ENCODE data around the gene CSRP2.

Gene CSRP2

GRCh38 chr12:76880519-76881023 lies 1.8 kb upstream of the CSRP2 start:
- no peak for DNase-seq (ENCODE audit: extremely low read depth, low read depth)
- no peak for TF ChIP-seq CTCF (IDR thresholded peaks at IDR 0.05; ENCODE audit: low read depth, low read length)

- no peak for TF ChIP-seq CTCF (IDR thresholded peaks at IDR 0.05; ENCODE audit: low read depth, low read length)
- no peak for DNase-seq (ENCODE audit: extremely low read depth, low read depth)
These were observed 1.1 kb upstream of the CSRP2 start for GRCh38 chr12:76879710-76880518.

- no peak for DNase-seq (ENCODE audit: extremely low read depth, low read depth)
- peak; percentile 15; the same call in 1 of the 2 replicates for TF ChIP-seq CTCF (IDR thresholded peaks at IDR 0.05; ENCODE audit: low read depth, low read length)
These were observed 520 bp downstream of the CSRP2 start for GRCh38 chr12:76878099-76878898.

- DNase-seq (ENCODE audit: extremely low read depth, low read depth), result no peak
- no peak for TF ChIP-seq CTCF (IDR thresholded peaks at IDR 0.05; ENCODE audit: low read depth, low read length)
These were observed 2.1 kb downstream of the CSRP2 start for GRCh38 chr12:76876696-76877229.

- TF ChIP-seq CTCF (IDR thresholded peaks at IDR 0.05; ENCODE audit: low read depth, low read length), result no peak
- no peak for DNase-seq (ENCODE audit: extremely low read depth, low read depth)
These were observed 4.2 kb downstream of the CSRP2 start for GRCh38 chr12:76874491-76875190.

- DNase-seq (ENCODE audit: extremely low read depth, low read depth), result peak; percentile 37
- no peak for TF ChIP-seq CTCF (IDR thresholded peaks at IDR 0.05; ENCODE audit: low read depth, low read length)
These were observed 4.8 kb downstream of the CSRP2 start for GRCh38 chr12:76874027-76874426.
